HG03280 (cell line): ENCODE data around the gene KIF6.

ENCODE experiments used
- ATAC-seq: cut with Tn5 transposase; IDR thresholded peaks from one replicate; pipeline ENCODE4 v1.9.1; 2021; ENCODE audit warnings: mild to moderate bottlenecking, moderate library complexity; ENCODE audit not compliant: unreplicated experiment

KIF6 gene

GRCh38 chr6:39388606-39389483 lies 336.4 kb downstream of the KIF6 start:
- no peak for ATAC-seq

DNA sequence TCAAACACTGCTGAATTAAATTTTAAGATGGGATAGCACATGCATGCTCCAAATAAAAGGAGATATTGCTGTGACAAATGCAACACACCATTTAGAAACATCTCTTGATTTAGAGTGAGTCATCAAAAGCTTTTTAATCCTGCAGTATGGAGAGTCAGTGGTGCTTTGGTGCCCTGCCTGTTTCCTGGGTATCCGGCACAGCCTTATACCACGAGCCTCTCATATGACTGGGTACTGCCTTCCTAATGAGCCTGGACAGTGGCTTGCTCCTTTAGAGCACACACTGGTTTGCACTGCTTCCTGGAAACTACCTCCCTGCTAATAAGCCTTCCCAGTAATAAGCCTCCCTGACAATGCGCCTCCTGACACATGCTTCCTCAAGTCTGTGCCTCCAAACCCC lies 337.4 kb downstream of the KIF6 start:
- ATAC-seq, result no peak

GRCh38 chr6:39386487-39386886 lies 338.7 kb downstream of the KIF6 start:
- no peak for ATAC-seq

DNA sequence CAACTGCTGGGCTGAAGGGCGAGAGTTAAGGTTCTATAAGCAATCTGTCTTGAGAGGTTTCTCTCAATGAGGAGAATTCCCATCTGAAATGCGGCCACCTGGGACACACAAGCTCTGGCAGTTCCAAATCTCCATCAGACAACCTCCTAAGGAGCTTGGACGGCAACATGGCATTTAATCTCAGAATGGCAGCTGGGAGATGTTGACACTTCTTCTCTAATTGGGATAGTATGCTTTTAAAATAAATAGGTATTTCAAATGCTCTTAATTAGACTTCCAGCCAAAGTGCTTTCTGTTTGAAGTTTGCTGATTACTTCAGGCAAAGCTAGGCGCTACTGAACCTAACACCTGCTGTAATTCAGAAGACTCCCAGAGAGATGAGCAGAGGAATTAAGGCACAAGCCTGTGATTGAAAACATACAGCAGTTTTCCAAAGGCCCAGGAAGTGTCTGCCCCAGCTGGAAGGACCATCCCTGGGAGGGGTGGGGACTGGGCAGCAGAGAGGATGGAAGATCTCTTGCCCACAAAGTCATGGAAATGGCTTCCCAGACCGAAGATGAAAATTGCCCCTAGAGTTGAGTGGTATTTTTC lies 343.6 kb downstream of the KIF6 start:
- ATAC-seq, result no peak

- no peak for ATAC-seq
These were observed 344.2 kb downstream of the KIF6 start for GRCh38 chr6:39380837-39381549.

DNA sequence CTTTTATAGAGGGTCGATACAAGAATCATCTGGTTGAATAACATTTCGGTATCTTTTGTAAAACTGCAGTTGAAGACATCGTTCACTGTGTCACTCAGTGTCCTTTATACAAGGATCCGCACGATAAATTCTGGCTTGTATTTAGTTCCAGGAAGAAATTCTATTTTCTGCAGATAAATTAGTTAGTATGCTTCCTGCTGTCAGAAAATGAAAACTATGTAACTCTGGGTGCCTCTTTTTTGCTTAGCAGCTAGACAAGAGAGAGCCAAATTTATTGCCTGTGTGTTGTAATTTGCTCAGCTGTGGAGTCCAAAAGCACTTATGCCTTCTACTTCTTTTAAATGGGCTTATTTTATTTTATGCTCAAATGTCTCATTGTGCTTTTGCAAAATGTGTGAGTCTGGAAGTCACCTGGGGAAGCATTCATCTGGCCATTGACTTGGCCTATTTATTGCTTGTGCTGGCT lies 346.2 kb downstream of the KIF6 start:
- no peak for ATAC-seq

DNA sequence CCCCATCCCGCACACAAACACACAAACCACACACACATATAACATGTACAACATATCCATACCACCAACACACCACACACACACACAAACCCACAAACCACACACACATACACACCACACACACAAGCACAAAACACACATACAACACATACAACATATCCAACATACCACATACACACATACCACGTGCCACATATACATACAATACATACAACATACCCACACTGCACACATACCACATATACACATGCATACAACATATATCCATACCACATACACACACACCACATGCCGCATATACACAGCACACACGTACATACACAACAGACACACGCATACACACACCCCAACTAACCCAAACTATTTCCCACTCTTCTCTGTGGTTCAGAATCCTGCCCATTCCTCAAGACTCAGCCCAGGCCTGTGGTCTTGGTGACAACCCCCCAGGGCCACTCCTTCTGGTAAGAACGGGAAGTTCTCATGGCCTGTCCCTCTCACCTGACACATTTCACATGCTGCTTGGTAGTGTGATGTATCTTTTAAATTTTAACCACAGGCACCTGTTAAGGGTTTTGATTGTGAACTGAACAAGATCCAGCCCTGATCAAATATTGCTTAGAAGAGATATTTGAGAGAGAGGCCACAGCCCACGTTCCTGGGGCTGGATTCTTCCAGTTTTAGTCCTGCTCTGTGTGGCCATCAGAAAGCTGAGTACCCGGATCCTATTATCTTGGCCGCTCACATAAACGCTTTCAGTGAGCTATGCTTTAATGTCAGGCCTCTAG lies 346.8 kb downstream of the KIF6 start:
- ATAC-seq, result no peak

DNA sequence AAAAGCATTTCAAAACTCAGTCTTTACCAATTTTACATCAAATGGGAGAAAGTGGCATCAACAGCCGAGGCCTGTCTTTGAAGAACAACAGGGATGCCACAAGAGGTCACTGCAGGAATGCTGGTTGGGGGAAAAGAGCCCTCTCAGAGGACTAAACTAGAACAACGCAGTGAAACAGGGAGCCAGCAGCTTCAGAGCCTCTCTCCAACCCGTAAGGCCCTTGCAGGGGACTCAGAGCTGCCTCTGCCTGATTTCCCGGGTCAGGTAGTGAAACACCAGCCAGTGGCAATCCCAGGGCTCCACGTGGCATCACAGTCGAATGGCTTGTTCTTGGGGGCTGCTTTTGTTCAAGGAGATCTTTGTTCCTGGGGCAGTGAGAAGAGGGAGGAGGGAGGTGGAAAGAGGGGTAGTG lies 347.7 kb downstream of the KIF6 start:
- ATAC-seq, result no peak

DNA sequence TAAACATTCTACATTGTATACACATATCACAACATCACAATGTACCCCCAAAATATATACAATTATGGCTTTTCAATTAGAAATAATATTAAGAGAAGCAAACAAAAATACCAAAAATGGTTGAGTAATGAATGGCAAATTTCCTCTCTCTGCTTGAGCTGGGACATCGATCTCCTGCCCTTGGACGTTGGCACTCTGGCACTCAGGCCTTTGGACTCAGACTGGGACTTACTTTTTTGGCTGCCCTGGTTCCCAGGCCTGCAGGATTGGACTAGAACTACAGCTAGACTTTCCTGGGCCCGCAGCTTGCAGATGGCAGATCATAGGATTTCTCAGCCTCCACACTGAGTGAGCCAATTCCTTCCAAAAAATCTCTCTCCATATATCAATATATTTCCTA lies 349.8 kb downstream of the KIF6 start:
- ATAC-seq, result no peak

DNA sequence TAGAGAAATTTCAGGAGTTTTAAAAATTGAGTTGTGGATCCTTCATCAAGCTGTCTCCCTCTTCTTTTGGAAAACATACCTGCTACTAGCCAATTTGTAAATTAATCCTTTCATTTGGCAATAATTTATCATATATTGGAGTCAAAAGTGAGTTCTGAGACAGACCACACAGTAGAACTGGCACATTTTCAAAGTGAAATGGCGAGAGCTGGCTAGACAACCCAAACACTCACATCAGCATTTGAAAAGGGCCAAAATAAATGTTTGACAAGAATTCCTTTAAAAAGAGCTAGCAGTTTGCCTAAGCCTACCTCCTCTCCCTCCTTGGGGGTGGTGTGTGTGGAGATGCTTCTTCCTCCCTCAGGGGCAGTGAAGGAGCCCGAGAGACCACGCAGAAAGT lies 354.8 kb downstream of the KIF6 start:
- ATAC-seq, result no peak

- ATAC-seq, result no peak
These were observed 355.2 kb downstream of the KIF6 start for GRCh38 chr6:39369987-39370386.

DNA sequence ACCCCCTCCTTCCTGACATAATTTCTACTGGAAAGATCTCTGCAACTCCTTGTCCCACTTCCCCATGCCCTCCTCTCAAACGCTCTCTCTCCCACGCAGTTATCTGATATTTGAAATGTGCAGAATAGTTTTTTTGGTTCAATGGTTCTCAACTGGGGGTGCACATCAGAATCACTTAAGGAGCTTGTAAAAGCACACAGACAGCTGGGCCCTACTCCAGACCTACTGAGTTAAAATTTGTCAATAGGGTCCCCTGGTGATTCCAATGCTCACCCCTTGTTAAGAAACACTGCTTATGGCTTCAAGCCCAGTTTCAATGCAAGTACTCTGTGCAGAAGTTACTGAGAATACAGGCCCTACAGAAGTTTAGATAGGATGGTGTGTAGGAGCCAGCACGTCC lies 357.5 kb downstream of the KIF6 start:
- no peak for ATAC-seq

DNA sequence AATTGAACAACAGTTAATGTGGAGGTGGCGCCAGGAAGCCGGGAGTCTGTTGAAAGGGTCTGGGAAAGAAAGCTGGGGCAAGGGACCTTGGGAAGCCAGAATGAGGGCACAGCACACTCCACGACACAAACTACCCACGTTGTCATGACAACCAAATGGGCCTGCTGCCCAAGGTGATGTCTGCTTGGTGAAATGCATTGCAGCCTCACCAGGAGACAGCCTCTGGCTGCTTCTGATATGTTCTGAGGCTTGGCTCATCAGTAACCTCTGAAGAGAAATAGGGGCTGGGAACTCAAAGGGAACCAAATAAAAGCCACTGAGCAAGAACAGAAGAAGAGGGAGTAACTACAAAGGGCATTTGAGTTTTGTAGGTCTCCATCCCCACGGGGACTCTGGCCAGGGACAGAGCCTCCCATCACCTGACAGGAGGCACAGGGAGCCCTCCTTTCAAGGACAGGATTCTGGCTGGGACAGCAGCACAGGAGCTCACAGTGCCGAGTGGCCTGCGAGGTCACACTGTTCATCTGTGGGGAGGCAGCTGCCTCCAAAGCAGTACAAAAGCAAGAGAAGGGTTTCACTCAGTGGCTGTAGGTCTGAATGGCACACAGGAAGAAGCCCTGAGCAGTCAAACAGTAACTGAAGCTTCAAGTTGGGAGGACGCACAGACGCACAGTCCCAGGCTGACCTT lies 358.1 kb downstream of the KIF6 start:
- no peak for ATAC-seq

- no peak for ATAC-seq
These were observed 359.7 kb downstream of the KIF6 start for GRCh38 chr6:39365281-39366074.

DNA sequence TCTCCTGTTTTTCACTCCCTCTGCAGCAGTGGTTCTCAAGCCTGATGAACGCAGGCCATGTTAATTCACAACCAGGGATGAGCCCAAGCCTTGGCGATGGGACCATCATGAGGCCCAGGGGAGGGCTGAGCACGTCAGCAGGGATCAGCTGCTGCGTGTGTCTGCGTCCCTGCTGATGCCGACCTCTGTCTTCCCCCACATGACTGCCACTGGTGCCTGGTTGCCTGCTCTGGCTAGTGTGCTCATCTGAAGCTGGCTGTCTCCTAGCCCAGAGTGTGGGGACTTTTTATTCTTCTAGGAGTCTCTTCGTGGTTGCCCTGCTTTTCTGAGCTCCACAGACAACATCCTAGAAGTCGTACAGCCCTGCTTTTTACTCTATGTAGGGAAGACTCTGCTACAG lies 361.9 kb downstream of the KIF6 start:
- ATAC-seq, result no peak

DNA sequence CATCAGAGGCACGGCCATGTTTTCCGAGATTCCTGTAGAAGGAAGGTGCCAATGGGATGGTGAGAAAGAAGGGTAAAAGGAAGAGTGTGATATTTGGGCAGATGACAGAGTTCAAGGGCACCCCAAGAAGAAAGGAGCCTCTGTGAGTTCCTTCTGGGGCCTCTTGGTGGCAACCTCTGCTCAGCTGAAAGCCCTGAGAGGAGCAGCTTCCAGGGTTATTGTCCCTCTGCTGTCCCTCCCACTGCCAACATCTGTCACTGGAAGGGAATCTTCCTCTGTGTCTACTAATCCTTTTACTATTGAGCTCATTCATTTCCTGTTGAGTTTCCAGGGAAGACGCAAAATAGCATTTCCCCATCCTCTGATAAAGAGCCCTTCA lies 362.7 kb downstream of the KIF6 start:
- no peak for ATAC-seq

DNA sequence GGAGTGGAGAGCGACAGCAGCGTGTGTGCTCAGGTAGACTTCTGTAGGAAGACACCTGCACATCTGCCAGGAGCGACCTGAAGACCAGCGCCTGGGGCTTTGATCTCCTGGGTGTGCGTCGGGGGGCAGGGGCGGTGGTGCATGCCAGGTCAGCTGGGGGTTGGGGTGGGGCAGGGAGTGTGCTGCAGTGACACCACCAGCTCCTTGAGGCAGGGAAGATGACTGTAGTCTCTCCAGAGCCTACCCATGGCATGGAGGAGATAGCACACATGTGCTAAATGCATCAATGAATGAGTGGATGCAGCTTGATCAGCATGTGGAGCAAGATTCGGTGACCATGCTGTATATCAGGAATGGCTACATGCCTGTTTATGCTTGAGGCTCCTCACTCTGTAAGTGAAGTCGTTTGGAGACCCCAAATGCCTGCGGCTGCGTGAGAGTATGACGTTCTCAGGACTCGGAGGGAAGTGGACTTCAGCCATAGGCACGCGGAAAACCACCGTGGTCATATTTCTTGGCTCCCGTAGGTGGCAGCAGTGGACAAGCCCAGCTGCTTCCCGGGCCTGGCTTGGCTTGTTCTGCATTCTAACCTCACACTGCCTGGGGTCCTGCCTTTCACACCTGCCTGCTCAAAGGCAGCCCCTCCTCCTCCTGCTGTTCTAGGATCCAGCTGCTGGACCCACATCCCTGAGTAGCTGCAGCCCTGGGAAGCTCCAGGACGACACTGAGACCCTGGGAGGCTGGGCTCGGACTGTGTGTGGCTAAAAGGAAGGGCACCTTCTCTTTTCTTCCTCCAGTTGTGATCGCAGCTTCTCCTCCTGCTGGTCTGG lies 363.3 kb downstream of the KIF6 start:
- ATAC-seq, result no peak

DNA sequence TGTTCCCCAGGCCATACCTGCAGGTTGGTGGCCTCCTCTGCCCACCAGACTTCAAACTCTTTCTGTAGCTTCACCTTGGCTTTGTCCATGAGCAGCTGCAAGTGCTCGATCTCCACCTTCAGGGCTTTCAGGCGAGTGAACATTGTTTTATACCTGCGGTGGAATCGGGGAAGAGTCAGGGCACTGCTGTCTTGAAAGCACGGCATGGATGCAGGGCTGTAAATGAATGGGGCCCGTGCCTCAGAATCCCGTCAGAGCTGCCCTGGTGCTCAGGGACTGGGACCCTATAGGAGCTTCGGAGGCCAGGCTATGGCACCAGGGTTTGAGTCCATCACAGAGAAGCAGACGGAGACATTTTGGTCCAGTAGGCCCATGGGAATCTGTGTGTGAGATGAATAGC lies 364.8 kb downstream of the KIF6 start:
- no peak for ATAC-seq
